NT2/D1 (cell line): ENCODE data around the gene TBC1D5.

Experiments
- SUZ12 ChIP-seq: IDR thresholded peaks from 2 replicates; pipeline ENCODE4 v1.6.1; 2011; ENCODE audit not compliant: insufficient read length, insufficient read depth; ENCODE audit errors: extremely low read depth
- YY1 ChIP-seq: IDR thresholded peaks from 2 replicates; pipeline ENCODE4 v1.6.1; 2011; ENCODE audit not compliant: insufficient read length, insufficient read depth
- ZNF274 ChIP-seq: IDR thresholded peaks from 2 replicates; pipeline ENCODE4 v1.6.1; 2011; ENCODE audit warnings: mild to moderate bottlenecking, low read depth, low read length

DNA sequence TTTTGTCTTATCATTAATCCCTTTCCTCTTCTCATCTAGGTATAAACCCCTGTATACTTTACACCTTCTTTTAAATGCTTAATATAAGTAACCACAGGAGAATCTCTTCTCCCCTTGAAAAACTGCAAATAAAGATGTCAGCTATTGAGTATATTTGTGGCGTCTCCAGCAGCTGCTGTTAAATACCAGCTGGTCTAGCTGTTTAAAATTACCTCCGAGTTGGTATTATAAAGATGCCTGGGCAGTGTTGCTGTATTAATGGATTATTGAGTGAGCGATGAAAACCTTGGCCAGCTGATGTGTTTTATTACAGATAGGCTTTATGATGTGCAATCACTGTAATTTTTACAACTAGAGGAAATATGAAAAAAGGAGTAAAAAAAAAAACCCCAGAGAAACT is 388.1 kb downstream of the TBC1D5 start:
- TF ChIP-seq YY1 = no peak
- no peak for TF ChIP-seq ZNF274
- TF ChIP-seq SUZ12 = no peak
